Measurements from ENCODE around the gene TSPAN17. TPM values are rescaled to one million over a fixed set of nuclear protein-coding genes. Genes with fewer than 3 reads are reported as not detected.

The TSPAN17 gene
- total RNA-seq, 1 donor from 2014 or later, result 53.9 TPM

DNA sequence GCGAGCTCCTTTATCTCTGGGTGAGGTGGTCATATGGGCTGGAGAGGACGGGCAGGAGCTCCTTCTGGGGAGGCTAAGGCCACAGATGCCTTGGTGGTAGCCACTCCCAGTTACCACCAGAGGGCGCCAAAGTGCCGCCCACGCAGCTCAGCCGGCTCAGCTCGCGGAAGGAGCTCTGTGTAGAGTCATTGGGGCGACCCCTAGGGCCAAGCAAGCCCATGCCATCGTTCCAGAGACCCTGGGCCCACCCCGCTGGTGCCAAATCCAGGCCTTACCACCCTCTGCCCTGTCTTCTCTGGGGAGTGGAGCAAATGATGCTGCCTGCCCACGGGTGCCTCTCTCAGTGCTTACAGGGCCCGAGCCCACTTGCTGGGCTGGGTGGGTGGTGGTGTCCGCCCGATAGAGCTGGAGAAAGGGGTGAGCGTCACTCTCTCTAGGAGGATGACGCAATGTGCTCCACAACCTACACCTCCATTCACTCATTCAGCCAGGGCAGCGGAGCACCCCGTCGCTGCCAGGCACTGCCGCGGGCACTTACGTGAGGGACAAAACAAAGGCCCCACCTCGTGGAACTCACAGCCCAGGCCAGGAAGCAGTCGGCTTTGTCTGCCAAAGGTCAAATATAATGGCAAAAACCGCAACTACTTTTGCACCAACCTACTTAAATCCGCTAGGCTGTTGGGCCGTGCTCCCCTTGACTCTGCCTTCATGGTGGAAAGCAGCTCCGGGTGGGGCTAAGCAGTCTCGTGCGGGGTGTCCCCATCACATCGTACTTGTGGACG, 13.8 kb downstream of the TSPAN17 start:
- Histone ChIP-seq H3K4me3 (ENCODE audit: low read depth, low read length) (no peak overlapping the region), H3K27me3 (ENCODE audit: control insufficient read depth, insufficient read depth, low read length) (peaks cover 34% of the 10 kb centered on the region), H3K36me3 (ENCODE audit: control insufficient read depth, insufficient read depth, low read length) (no peaks in the 10 kb centered on the region)
- no peak for DNase-seq (ENCODE audit: low read depth)
- TF ChIP-seq, protein P1, sequence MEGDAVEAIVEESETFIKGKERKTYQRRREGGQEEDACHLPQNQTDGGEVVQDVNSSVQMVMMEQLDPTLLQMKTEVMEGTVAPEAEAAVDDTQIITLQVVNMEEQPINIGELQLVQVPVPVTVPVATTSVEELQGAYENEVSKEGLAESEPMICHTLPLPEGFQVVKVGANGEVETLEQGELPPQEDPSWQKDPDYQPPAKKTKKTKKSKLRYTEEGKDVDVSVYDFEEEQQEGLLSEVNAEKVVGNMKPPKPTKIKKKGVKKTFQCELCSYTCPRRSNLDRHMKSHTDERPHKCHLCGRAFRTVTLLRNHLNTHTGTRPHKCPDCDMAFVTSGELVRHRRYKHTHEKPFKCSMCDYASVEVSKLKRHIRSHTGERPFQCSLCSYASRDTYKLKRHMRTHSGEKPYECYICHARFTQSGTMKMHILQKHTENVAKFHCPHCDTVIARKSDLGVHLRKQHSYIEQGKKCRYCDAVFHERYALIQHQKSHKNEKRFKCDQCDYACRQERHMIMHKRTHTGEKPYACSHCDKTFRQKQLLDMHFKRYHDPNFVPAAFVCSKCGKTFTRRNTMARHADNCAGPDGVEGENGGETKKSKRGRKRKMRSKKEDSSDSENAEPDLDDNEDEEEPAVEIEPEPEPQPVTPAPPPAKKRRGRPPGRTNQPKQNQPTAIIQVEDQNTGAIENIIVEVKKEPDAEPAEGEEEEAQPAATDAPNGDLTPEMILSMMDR (IDR thresholded peaks at IDR 0.05; ENCODE audit: insufficient read depth, low read length, poor library complexity, severe bottlenecking), result peak; percentile 97

DNA sequence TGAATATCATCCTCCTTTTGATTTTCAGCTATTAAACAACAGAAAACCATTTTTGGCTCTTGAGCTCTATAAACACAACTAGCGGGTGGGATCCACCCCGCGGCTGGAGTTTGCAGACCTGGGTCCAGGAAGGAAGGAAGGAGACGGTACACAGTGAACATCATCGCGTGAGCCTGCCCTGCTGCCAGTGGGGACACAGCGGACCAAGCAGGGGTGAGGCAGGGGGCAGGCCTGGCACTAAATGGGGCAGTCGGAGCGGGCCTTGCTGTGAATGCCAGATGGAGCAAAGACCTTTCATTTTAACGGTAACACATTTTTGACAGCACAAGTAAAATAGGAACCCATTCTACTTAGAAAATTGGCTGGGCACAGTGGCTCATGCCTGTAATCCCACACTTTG, 14.4 kb downstream of the TSPAN17 start:
- TF ChIP-seq, protein P1 (IDR thresholded peaks at IDR 0.05; ENCODE audit: insufficient read depth, low read length, poor library complexity, severe bottlenecking), result no peak
- no peak overlapping the region for H3K4me3 ChIP-seq (ENCODE audit: low read depth, low read length)
- no peaks in the 10 kb centered on the region for H3K36me3 ChIP-seq (ENCODE audit: control insufficient read depth, insufficient read depth, low read length)
- DNase-seq (ENCODE audit: low read depth), result no peak
- H3K27me3 ChIP-seq (ENCODE audit: control insufficient read depth, insufficient read depth, low read length), result peaks cover 34% of the 10 kb centered on the region

DNA sequence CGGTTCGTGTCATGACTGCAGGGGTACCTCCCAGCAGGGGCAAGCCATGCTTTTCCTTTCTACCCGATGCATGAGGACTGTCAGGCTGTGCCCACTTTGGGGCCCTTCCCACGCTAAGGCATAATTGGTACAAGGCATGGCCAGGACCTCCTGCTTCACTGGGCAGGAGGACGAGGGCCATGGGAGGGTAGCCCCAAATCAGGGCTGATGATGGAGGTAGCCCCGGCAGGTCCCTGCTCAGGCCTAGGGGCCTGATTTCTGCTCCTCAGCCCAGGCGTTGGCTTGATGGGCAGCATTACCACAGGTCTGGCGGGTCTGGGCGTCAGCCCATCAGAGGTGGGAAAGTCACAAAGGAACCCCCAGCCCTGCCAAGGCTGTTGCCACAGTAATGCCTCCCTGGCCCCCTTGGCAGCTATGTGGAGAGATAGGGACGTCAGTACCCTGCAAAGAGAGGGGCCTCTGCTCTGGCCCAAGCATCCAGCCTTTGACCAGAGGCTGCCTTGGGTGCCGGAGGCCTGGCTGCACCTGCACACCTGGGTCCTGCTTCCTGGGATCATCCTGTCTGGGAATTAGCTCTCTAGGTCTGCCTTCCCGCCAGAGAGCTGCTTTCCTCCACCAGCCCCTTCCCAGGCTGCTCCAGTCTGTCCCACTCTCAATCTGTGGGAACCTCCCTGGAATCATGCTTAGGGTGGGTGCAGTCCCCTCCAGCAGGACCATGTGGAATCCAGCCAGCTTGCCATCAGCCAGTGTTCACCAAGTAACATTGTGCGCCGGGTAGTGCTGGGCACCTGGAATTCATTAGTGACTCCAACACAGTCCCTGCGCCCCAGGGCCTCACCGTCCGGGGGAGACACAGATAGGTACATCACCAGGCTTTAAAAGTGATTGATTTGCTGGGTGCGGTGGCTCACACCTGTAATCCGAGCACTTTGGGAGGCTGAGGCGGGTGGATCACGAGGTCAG, 15.4 kb downstream of the TSPAN17 start:
- TF ChIP-seq, protein P1 (IDR thresholded peaks at IDR 0.05; ENCODE audit: insufficient read depth, low read length, poor library complexity, severe bottlenecking), result no peak
- no peaks in the 10 kb centered on the region for H3K36me3 ChIP-seq (ENCODE audit: control insufficient read depth, insufficient read depth, low read length)
- no peak for DNase-seq (ENCODE audit: low read depth)

DNA sequence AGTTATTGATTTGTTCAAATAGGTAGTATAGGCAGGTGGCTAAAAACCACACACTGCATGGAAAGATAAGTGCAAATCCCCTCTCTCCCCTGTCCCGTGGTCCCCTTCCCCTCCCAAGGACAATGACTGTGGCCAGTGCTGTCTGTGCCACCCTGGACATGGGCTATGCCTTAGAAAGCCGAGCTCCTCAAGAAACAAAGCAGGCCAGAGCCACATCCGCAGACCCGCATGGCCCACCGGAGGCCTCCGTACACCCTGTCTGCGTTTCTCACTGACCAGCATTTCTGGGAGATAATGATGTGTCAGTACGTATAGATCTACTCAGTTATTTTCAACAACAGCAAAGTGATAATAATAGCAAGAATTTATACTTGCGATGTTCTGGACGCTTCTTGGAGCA, 16.3 kb downstream of the TSPAN17 start:
- no peak overlapping the region for H3K4me3 ChIP-seq (ENCODE audit: low read depth, low read length)
- H3K27me3 ChIP-seq (ENCODE audit: control insufficient read depth, insufficient read depth, low read length), result peaks cover 43% of the 10 kb centered on the region
- TF ChIP-seq, protein P1 (IDR thresholded peaks at IDR 0.05; ENCODE audit: insufficient read depth, low read length, poor library complexity, severe bottlenecking), result no peak
- no peaks in the 10 kb centered on the region for H3K36me3 ChIP-seq (ENCODE audit: control insufficient read depth, insufficient read depth, low read length)
- DNase-seq (ENCODE audit: low read depth), result no peak

More for the DNA sequence above, 15.4 kb downstream of the TSPAN17 start:
- peaks cover 35% of the 10 kb centered on the region for H3K27me3 ChIP-seq (ENCODE audit: control insufficient read depth, insufficient read depth, low read length)
- no peak overlapping the region for H3K4me3 ChIP-seq (ENCODE audit: low read depth, low read length)

DNA sequence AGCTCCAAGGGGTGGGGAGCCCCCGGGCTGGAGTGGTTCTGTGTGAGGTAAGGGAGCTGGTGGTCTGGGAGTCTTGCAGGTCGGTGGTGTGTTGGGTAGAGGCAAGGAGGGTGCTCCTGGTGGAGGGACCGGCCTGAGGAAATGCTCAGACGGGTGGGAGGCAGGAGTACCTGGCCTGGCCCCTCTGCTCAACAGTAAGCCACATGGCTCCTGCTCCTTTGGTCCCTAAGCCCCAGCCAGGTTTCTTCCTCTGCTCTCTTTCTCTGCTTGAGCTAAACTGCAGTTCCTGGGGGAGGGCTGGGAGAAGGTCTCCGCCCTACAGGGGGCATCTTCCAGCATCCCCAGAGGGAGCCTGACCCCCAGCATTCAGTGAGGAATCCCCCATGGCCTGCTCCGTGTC, 17.2 kb downstream of the TSPAN17 start:
- TF ChIP-seq, protein P1 (IDR thresholded peaks at IDR 0.05; ENCODE audit: insufficient read depth, low read length, poor library complexity, severe bottlenecking), result no peak
- Histone ChIP-seq H3K4me3 (ENCODE audit: low read depth, low read length) (no peak overlapping the region), H3K36me3 (ENCODE audit: control insufficient read depth, insufficient read depth, low read length) (no peaks in the 10 kb centered on the region)

More for the DNA sequence above, 17.2 kb downstream of the TSPAN17 start:
- peaks cover 43% of the 10 kb centered on the region for H3K27me3 ChIP-seq (ENCODE audit: control insufficient read depth, insufficient read depth, low read length)
- DNase-seq (ENCODE audit: low read depth), result no peak
